GM10266 (cell line): ENCODE results near the gene KRTAP4-16.
"Not testable (repeated sequence)": the region's sequence is repeated elsewhere in the genome, so short reads cannot be mapped to it uniquely, and the experiment has no call there.

ENCODE experiments used
- DNase-seq: peaks from one replicate; pipeline ENCODE4 v3.0.0; 2012; ENCODE audit errors: extremely low spot score
- TF ChIP-seq, protein P1 (sequence below): IDR thresholded peaks from 2 replicates; pipeline ENCODE4 v1.5.1; 2012; ENCODE audit warnings: mild to moderate bottlenecking, low read depth; ENCODE audit not compliant: control insufficient read depth, insufficient read depth; ENCODE audit errors: missing control alignments

The KRTAP4-16 gene

DNA sequence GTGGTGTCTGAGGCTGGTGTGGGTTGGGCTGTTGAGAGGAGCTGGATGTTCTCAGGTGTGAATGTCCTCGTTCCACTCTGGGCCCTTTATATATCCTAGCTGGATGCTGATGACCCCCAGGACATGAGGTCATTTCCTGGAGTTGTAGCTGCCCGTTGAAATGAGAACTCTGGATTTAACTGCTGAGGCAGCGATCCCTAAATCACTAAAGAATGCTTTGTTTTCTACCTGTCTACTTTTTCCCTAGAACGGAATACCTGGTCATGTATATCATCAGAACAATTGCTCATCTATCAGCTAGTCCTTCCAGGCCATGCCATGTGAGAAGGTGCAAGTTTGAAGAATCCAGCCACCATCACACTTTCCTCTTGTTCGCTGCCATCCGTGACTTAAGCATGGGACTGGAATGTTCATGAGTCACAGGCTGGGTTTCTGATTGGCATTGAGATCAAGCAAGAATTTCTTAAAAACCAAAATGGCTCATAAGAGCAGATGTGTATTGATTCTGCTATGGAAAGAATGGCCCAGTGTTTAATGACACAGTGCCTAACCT, 41.9 kb downstream of the KRTAP4-16 start, which contains the start of gene KRTAP2-3:
TSS of gene KRTAP2-3 (minus strand) at position 63 of the 553 bp plus-strand sequence. CDS start 64 bp downstream, outside the sequence.
- TF ChIP-seq, protein P1, sequence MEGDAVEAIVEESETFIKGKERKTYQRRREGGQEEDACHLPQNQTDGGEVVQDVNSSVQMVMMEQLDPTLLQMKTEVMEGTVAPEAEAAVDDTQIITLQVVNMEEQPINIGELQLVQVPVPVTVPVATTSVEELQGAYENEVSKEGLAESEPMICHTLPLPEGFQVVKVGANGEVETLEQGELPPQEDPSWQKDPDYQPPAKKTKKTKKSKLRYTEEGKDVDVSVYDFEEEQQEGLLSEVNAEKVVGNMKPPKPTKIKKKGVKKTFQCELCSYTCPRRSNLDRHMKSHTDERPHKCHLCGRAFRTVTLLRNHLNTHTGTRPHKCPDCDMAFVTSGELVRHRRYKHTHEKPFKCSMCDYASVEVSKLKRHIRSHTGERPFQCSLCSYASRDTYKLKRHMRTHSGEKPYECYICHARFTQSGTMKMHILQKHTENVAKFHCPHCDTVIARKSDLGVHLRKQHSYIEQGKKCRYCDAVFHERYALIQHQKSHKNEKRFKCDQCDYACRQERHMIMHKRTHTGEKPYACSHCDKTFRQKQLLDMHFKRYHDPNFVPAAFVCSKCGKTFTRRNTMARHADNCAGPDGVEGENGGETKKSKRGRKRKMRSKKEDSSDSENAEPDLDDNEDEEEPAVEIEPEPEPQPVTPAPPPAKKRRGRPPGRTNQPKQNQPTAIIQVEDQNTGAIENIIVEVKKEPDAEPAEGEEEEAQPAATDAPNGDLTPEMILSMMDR = no peak
- no peak for DNase-seq

DNA sequence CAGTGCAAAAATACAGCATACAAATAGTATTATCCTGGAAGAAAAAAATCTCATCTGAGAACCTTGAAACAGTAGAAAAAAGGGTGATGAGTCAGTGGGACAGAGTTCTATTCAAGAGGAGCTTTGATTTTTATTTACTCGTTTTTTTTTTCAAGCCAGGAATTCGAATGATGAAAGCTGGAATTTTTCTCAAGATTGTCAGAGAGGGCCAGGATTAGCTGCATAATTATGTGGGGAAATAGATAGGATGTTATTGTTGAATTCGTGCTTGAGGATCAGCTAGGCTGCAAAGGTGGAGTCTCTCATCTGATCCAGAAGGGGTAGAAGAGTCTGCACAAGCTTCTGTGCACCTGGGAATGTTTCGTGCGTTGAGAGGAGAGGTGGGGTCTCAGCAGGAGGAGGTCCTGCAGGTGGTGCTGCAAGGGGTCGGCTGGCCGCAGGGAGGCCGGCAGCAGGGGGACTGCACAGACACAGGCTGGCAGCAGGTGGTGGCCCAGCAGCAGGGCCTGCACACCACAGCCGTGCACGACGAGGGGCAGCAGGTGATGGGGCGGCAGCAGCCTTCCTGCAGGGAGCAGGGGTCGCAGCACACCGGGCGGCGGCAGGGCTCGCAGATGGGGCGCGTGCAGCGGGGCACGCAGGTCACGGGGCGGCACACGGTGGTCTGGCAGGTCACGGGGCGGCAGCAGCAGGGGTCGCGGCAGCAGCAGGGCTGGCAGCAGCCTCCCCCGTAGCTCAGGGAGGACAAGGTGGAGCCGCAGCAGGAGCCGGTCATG, 42.5 kb downstream of the KRTAP4-16 start:
- DNase-seq = not testable (repeated sequence)

DNA sequence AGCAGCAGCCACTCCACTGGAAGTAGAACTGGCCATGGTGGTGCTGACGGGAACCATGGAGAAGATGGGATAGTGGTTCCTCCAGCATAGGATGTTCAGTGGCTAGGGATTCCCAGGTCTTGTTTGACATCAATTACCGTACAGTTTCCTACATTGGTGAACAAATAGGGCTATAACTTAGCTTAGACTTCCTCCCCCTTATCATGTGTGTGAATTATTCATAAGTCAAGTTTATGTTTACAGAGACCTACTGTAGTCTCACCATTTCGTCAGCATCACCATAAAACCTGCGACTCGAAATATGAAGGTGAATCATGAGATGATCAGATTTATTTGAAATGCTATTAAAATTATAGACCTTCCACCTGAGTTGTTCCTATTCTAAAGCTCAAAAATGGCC, 43.3 kb downstream of the KRTAP4-16 start:
- TF ChIP-seq, protein P1 = no peak
- no peak for DNase-seq

DNA sequence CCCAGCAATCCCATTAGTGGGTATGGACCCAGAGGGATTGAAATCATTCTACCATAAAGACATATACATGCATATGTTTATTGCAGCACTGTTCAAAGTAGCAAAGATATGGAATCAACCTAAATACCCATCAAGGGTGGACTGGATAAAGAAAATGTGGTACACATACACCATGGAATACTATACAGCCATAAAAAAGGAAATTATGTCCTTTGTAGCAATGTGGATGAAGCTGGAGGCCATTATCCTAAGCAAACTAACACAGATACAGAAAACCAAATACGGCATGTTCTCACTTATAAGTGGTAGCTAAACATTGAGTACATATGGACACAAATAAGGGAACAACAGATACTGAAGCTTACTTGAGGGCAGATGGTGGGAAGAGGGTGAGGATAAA, 44.5 kb downstream of the KRTAP4-16 start:
- no peak for DNase-seq
- TF ChIP-seq, protein P1 = no peak

GRCh38 chr17:41055130-41055529, 46.9 kb downstream of the KRTAP4-16 start, which contains the start of gene KRTAP2-2:
Gene KRTAP2-2 (minus strand): TSS chr17:41055230. CDS start chr17:41055211, 19 bp downstream.
- not testable (repeated sequence) for DNase-seq

GRCh38 chr17:41054556-41054955, 47.5 kb downstream of the KRTAP4-16 start:
- DNase-seq = not testable (repeated sequence)

- TF ChIP-seq, protein P1 = no peak
- DNase-seq = no peak
Measured at GRCh38 chr17:41054025-41054424, 48.0 kb downstream of the KRTAP4-16 start.

GRCh38 chr17:41052566-41052965, 49.4 kb downstream of the KRTAP4-16 start:
- TF ChIP-seq, protein P1 = no peak
- DNase-seq = no peak
